Measurements from ENCODE around the gene TSHZ3. TPM values are rescaled to one million over a fixed set of nuclear protein-coding genes. Genes with fewer than 3 reads are reported as not detected.

Gene TSHZ3
- total and polyA plus RNA-seq, 9 of the 15 experiments (the other 6 are each of a cell fraction or from before 2014, with no cell fraction given): 0.03 to 0.13 (median 0.05) TPM; not detected in 5

DNA sequence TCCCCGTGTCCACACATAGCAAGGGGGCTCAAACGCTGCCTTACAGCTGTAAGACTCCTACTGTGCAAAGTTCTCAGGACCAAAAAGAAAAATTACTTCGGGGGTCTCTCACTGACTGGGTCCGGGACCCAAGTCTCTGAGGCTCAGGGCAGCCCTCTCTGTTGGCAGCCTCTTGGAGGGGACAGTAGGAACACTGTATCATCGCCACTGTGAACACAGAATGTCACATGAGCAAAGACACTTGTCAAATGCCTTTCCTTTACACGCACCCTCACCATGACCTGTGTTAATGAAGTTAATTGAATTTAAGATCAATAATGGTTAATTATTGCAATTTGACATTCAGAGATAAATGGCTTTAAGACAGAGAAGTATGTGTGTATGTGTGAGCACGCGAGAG lies 49.6 kb downstream of the TSHZ3 start:
- no peak overlapping the region for H3K27ac ChIP-seq (ENCODE audit: extremely low read depth, low read depth, low read length)
- FAIRE-seq (no peak), ATAC-seq (no peak), DNase-seq (ENCODE audit: extremely low read depth in 1 of 4, low spot score in 3 of 4) (no peak)
- BruUV-seq (replicated peaks): no TSS peak
- ChIA-PET POLR2A (no interaction called here), CTCF (ENCODE audit: low intra/inter-chr PET ratio) (no interaction called here)
- H4K20me1 ChIP-seq (replicated peaks; ENCODE audit: control insufficient read depth, insufficient read depth, low read length): no peaks in the 10 kb centered on the region
- TF ChIP-seq SMARCE1 (IDR thresholded peaks at IDR 0.05): no peak
- H3K27me3 ChIP-seq (ENCODE audit: control insufficient read depth in 2 of 2, insufficient read depth in 2 of 2, low read length in 2 of 2): peaks cover 2 to 28% of the 10 kb centered on the region in 2 experiments; a peak in 3 of 5 replicates
- intact Hi-C loops (cut with micrococcal nuclease) (no loop called here), in situ Hi-C loops (cut with MboI) (no loop called here)
- no peaks in the 10 kb centered on the region for H3K36me3 ChIP-seq (ENCODE audit: control insufficient read depth, insufficient read depth, low read length)
- H3K9me1 ChIP-seq (ENCODE audit: control insufficient read depth, insufficient read depth, low read length): no peaks in the 10 kb centered on the region
- no peaks in the 10 kb centered on the region for H3K79me2 ChIP-seq (ENCODE audit: control insufficient read depth, insufficient read depth, low read length)
- H3K4me1 ChIP-seq (replicated peaks in 1 of 2; ENCODE audit: control insufficient read depth in 2 of 2, insufficient read depth in 2 of 2, low read length in 2 of 2): no peaks in the 10 kb centered on the region
- H3K9me3 ChIP-seq (replicated peaks; ENCODE audit: control insufficient read depth, insufficient read depth, low read depth, low read length): no peaks in the 10 kb centered on the region
- no peak overlapping the region for H3K4me3 ChIP-seq
- H3K9ac ChIP-seq (ENCODE audit: insufficient read depth in 1 of 2, low read depth in 2 of 2, low read length in 2 of 2): no peak overlapping the region
- no peak overlapping the region for H3K4me2 ChIP-seq (ENCODE audit: insufficient read depth, low read length)
- no peak overlapping the region for H2AFZ ChIP-seq (ENCODE audit: low read depth, low read length)
- 0% methylated on average over 8 of the region's 8 CpGs for WGBS (ENCODE audit: insufficient coverage, low coverage, missing lambda C conversion rate)

DNA sequence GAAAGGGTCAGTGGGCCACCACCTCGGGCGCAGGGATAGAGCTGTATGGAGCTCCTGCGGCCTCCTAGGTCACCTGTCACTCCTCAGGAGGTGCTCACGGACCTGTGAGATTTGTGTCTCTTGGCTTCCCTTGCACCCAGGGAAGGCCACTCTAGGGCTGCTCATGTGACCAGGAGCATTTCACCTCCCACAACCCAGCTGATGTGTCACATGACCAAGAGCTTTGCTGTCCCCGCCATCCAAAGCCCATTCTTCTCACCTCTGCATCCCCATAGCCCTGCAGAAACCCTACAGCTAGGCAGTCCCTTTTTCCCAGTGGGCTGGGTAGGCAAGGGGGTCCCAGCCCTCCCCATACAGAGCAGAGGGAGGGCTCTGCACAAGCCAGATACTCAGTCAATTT lies 51.2 kb downstream of the TSHZ3 start:
- no peak overlapping the region for H3K9ac ChIP-seq (ENCODE audit: insufficient read depth in 1 of 2, low read depth in 2 of 2, low read length in 2 of 2)
- H3K79me2 ChIP-seq (ENCODE audit: control insufficient read depth, insufficient read depth, low read length): no peaks in the 10 kb centered on the region
- WGBS (ENCODE audit: insufficient coverage, low coverage, missing lambda C conversion rate): 3% methylated on average over 5 of the region's 5 CpGs
- no peak overlapping the region for H3K4me3 ChIP-seq
- CTCF ChIA-PET (ENCODE audit: low intra/inter-chr PET ratio): no interaction called here
- POLR2A ChIA-PET: no interaction called here
- no peaks in the 10 kb centered on the region for H4K20me1 ChIP-seq (replicated peaks; ENCODE audit: control insufficient read depth, insufficient read depth, low read length)
- H3K36me3 ChIP-seq (ENCODE audit: control insufficient read depth, insufficient read depth, low read length): no peaks in the 10 kb centered on the region
- in situ Hi-C loops (cut with MboI) (no loop called here), intact Hi-C loops (cut with micrococcal nuclease) (no loop called here)
- DNase-seq (ENCODE audit: extremely low read depth in 1 of 4, low spot score in 3 of 4) (no peak), FAIRE-seq (no peak), ATAC-seq (no peak)
- H3K9me1 ChIP-seq (ENCODE audit: control insufficient read depth, insufficient read depth, low read length): no peaks in the 10 kb centered on the region
- no peak overlapping the region for H2AFZ ChIP-seq (ENCODE audit: low read depth, low read length)
- no peaks in the 10 kb centered on the region for H3K4me1 ChIP-seq (replicated peaks in 1 of 2; ENCODE audit: control insufficient read depth in 2 of 2, insufficient read depth in 2 of 2, low read length in 2 of 2)
- H3K4me2 ChIP-seq (ENCODE audit: insufficient read depth, low read length): no peak overlapping the region
- TF ChIP-seq, protein P1, sequence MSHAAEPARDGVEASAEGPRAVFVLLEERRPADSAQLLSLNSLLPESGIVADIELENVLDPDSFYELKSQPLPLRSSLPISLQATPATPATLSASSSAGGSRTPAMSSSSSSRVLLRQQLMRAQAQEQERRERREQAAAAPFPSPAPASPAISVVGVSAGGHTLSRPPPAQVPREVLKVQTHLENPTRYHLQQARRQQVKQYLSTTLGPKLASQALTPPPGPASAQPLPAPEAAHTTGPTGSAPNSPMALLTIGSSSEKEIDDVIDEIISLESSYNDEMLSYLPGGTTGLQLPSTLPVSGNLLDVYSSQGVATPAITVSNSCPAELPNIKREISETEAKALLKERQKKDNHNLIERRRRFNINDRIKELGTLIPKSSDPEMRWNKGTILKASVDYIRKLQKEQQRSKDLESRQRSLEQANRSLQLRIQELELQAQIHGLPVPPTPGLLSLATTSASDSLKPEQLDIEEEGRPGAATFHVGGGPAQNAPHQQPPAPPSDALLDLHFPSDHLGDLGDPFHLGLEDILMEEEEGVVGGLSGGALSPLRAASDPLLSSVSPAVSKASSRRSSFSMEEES (CRISPR knock-in tag; IDR thresholded peaks at IDR 0.05): peak; percentile 32
- TF ChIP-seq SNRNP70 (optimal IDR thresholded peaks at IDR 0.05; ENCODE audit: low read depth, low read length): no peak
- TF ChIP-seq, protein P2, sequence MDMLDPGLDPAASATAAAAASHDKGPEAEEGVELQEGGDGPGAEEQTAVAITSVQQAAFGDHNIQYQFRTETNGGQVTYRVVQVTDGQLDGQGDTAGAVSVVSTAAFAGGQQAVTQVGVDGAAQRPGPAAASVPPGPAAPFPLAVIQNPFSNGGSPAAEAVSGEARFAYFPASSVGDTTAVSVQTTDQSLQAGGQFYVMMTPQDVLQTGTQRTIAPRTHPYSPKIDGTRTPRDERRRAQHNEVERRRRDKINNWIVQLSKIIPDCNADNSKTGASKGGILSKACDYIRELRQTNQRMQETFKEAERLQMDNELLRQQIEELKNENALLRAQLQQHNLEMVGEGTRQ (CRISPR knock-in tag; IDR thresholded peaks at IDR 0.05): peak; percentile 23; the same call in 1 of the 2 replicates
- H3K27me3 ChIP-seq (ENCODE audit: control insufficient read depth in 2 of 2, insufficient read depth in 2 of 2, low read length in 2 of 2): peaks cover 2 to 28% of the 10 kb centered on the region in 2 experiments; a peak in 3 of 5 replicates
- BruUV-seq (replicated peaks): no TSS peak
- H3K27ac ChIP-seq (ENCODE audit: extremely low read depth, low read depth, low read length): no peak overlapping the region
- H3K9me3 ChIP-seq (replicated peaks; ENCODE audit: control insufficient read depth, insufficient read depth, low read depth, low read length): no peaks in the 10 kb centered on the region

All from K562 (cell line).